ENCODE results near the gene SPPL3. TPM values are rescaled to one million over a fixed set of nuclear protein-coding genes. Genes with fewer than 3 reads are reported as not detected.
"Not testable (repeated sequence)": the region's sequence is repeated elsewhere in the genome, so short reads cannot be mapped to it uniquely, and the experiment has no call there.

Gene SPPL3
- total and polyA plus RNA-seq, 10 donors: 9.0 to 76.9 (median 44.0) TPM

DNA sequence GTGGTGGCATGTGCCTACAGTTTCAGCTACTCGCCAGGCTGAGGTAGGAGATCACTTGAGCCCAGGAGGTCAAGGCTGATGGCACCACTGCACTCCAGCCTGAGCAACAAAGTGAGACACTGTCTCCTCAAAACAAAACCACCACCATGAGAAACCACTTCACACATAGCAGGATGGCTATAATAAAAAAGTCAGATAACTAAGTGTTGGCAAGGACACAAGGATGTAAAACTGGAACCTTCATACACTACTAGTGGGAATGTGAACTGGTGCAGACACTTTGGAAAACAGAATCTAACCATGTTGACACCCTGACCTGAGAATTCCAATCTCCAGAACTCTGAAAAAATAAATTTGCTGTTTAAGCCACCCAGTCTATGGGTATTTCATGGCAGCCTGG is 110.8 kb downstream of the SPPL3 start:
- Histone ChIP-seq H3K36me3 (peaks cover 0 to 36% (median 0%) of the 10 kb centered on the region in 6 donors), H3K27me3 (replicated peaks in 1 of 7) (no peaks in the 10 kb centered on the region)

DNA sequence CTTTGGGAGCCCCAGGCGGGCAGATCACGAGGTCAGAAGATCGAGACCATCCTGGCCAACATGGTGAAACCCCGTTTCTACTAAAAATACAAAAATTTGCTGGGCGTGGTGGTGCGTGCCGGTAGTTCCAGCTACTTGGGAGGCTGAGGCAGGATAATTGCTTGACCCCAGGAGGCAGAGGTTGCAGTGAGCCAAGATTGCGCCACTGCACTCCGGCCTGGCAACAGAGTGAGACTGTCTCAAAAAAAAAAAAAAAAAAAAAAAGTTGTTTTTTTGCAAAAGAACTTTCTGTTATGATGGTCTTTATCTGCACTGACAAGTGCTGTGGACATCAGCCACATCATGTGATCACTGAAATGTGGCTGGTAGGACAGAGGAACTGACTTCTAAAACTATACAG is 111.7 kb downstream of the SPPL3 start:
- intact Hi-C loops (cut with DNase I; ENCODE audit: low total_unique reads); H3K27me3 ChIP-seq (replicated peaks in 1 of 7); DNase-seq; H3K4me3 ChIP-seq: not testable (repeated sequence)
- WGBS, 5 donors: 86 to 95% (median 93%) methylated on average over 9 of the region's 9 CpGs
- H3K9me3 ChIP-seq: peaks cover 0 to 39% (median 30%) of the 10 kb centered on the region in 8 donors
- peak overlapping the region in 1 of 8 donors; percentile 42 for H3K27ac ChIP-seq
- H3K36me3 ChIP-seq: peaks cover 0 to 44% (median 0%) of the 10 kb centered on the region in 6 donors
- H3K4me1 ChIP-seq: peaks cover 4 to 24% (median 13%) of the 10 kb centered on the region in 6 donors

More for the DNA sequence above, 110.8 kb downstream of the SPPL3 start:
- DNase-seq: no peak
- TF ChIP-seq POLR2A (IDR thresholded peaks at IDR 0.05) (no peak), POLR2AphosphoS5 (IDR thresholded peaks at IDR 0.05) (no peak)
- TF ChIP-seq, protein P1, sequence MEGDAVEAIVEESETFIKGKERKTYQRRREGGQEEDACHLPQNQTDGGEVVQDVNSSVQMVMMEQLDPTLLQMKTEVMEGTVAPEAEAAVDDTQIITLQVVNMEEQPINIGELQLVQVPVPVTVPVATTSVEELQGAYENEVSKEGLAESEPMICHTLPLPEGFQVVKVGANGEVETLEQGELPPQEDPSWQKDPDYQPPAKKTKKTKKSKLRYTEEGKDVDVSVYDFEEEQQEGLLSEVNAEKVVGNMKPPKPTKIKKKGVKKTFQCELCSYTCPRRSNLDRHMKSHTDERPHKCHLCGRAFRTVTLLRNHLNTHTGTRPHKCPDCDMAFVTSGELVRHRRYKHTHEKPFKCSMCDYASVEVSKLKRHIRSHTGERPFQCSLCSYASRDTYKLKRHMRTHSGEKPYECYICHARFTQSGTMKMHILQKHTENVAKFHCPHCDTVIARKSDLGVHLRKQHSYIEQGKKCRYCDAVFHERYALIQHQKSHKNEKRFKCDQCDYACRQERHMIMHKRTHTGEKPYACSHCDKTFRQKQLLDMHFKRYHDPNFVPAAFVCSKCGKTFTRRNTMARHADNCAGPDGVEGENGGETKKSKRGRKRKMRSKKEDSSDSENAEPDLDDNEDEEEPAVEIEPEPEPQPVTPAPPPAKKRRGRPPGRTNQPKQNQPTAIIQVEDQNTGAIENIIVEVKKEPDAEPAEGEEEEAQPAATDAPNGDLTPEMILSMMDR (IDR thresholded peaks at IDR 0.05 in 8 of 11, conservative IDR thresholded peaks at IDR 0.05 in 3 of 11): no peak
- Histone ChIP-seq H3K27ac (no peak overlapping the region), H3K4me1 (peaks cover 4 to 29% (median 13%) of the 10 kb centered on the region in 6 donors), H3K9me3 (peaks cover 0 to 39% (median 30%) of the 10 kb centered on the region in 8 donors), H3K4me3 (no peak overlapping the region)
- 73 to 100% (median 84%) methylated on average over 1 of the region's 1 CpG for WGBS, 5 donors
- intact Hi-C loops (cut with DNase I; ENCODE audit: low total_unique reads): no loop called here

DNA sequence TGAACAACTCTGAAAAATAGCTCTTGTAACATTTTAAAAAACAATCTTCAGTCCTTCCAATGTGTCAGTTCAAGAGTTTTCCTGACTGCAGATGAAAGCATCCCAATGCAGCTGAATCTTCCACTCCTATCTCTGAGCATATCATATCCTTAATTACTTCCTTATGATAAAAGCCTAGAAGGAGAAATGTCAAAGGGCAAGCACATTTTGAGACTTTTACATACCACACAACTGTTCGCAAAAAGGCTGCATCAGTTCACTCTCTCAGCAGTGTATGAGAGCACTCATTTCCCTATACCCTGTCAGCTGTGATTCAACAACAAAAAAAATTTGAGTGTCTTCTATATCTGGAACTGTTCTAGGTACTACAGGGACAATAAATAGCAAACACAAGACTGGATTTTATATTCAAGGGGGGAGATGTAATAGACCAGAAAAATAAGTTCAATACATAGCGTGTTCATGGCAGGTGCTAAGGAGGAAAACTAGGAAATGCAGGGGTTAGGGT is 112.4 kb downstream of the SPPL3 start:
- Histone ChIP-seq H3K4me3 (no peak overlapping the region), H3K27ac (peak overlapping the region in 4 of 8 donors; percentile 0 to 42 (median 6)), H3K4me1 (peaks cover 4 to 29% (median 13%) of the 10 kb centered on the region in 6 donors), H3K9me3 (peaks cover 0 to 35% (median 27%) of the 10 kb centered on the region in 8 donors), H3K27me3 (replicated peaks in 1 of 7) (no peaks in the 10 kb centered on the region), H3K36me3 (peaks cover 0 to 42% (median 0%) of the 10 kb centered on the region in 6 donors)
- intact Hi-C loops (cut with DNase I; ENCODE audit: low total_unique reads): no loop called here
- WGBS, 5 donors: 72 to 82% (median 77%) methylated on average over 2 of the region's 2 CpGs
- TF ChIP-seq POLR2A (IDR thresholded peaks at IDR 0.05) (no peak), POLR2AphosphoS5 (IDR thresholded peaks at IDR 0.05) (no peak)
- TF ChIP-seq, protein P1 (IDR thresholded peaks at IDR 0.05 in 8 of 11, conservative IDR thresholded peaks at IDR 0.05 in 3 of 11): no peak
- DNase-seq: no peak

DNA sequence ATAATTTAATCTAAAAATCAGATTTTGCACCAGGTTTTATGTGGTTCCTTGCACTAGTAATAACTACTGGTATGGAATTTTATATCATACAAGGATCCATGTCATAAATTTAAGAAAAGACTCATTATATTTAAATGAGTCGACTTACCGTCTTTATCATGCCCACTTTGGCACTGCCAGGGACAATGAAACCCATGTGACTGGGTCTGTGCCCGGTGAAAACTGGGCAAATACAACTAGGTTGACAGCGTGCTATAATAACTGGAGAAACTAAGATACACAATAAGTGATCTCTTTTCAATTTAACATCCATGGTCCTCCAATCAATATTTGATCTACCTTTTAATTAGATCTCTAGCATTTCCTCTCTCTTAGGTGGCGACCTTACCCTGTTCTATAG is 114.0 kb downstream of the SPPL3 start:
- TF ChIP-seq POLR2A (IDR thresholded peaks at IDR 0.05): no peak
- 95 to 99% (median 98%) methylated on average over 5 of the region's 5 CpGs for WGBS, 5 donors
- Histone ChIP-seq H3K4me1 (peaks cover 4 to 37% (median 16%) of the 10 kb centered on the region in 6 donors), H3K9me3 (peaks cover 0 to 19% (median 11%) of the 10 kb centered on the region in 8 donors), H3K27me3 (replicated peaks in 1 of 7) (no peaks in the 10 kb centered on the region), H3K27ac (no peak overlapping the region), H3K4me3 (no peak overlapping the region), H3K36me3 (peaks cover 0 to 34% (median 0%) of the 10 kb centered on the region in 6 donors)
- no peak for DNase-seq
- intact Hi-C loops (cut with DNase I; ENCODE audit: low total_unique reads): no loop called here

DNA sequence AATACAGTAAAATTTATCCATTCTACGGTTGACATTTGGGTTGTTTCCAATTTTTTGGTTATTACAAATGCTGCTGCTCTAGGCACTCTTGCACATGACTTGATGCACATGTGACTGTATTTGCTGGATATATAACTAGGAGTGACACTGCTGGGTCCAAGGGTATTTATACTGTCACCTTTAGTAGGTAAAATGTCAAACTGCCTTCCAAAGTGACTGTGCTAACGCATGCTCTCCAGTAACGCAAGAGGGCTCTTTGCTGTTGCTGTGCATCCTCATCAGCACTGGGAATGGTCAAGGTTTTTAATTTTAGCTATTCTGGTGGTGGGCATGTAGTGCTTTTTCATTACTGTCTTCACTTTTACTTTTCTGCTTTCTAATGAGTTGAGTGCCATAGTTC is 116.3 kb downstream of the SPPL3 start:
- DNase-seq: no peak
- H3K27me3 ChIP-seq (replicated peaks in 1 of 7): no peaks in the 10 kb centered on the region
- WGBS, 5 donors: 96 to 99% (median 97%) methylated on average over 3 of the region's 3 CpGs
- H3K9me3 ChIP-seq: no peaks in the 10 kb centered on the region
- no peak overlapping the region for H3K4me3 ChIP-seq
- no peak overlapping the region for H3K27ac ChIP-seq
- TF ChIP-seq, protein P1 (IDR thresholded peaks at IDR 0.05 in 8 of 11, conservative IDR thresholded peaks at IDR 0.05 in 3 of 11): no peak
- TF ChIP-seq POLR2AphosphoS5 (IDR thresholded peaks at IDR 0.05) (no peak), POLR2A (IDR thresholded peaks at IDR 0.05) (no peak)
- intact Hi-C loops (cut with DNase I; ENCODE audit: low total_unique reads): no loop called here
- peaks cover 4 to 43% (median 25%) of the 10 kb centered on the region in 6 donors for H3K4me1 ChIP-seq
- H3K36me3 ChIP-seq: peaks cover 0 to 52% (median 3%) of the 10 kb centered on the region in 6 donors
